ENCODE measurements around the gene PMM2. TPM values are rescaled to one million over a fixed set of nuclear protein-coding genes. Genes with fewer than 3 reads are reported as not detected.

PMM2 gene
- polyA plus RNA-seq, 4 donors, result 19.8 to 26.1 (median 21.2) TPM

- DNase-seq (ENCODE audit: low read depth in 4 of 4, low spot score in 3 of 4), result no peak
Measured at GRCh38 chr16:8848231-8848938, 50.7 kb downstream of the PMM2 start.

GRCh38 chr16:8848939-8849391 lies 51.3 kb downstream of the PMM2 start:
- DNase-seq (ENCODE audit: low read depth in 4 of 4, low spot score in 3 of 4), result no peak

GRCh38 chr16:8849411-8850011 lies 51.9 kb downstream of the PMM2 start:
- DNase-seq (ENCODE audit: low read depth in 4 of 4, low spot score in 3 of 4), result no peak

- no peak for DNase-seq (ENCODE audit: low read depth in 4 of 4, low spot score in 3 of 4)
Measured at GRCh38 chr16:8850279-8850885, 52.7 kb downstream of the PMM2 start.

GRCh38 chr16:8851761-8852403 lies 54.2 kb downstream of the PMM2 start:
- DNase-seq (ENCODE audit: low read depth in 4 of 4, low spot score in 3 of 4), result no peak

- no peak for DNase-seq (ENCODE audit: low read depth in 4 of 4, low spot score in 3 of 4)
Measured at GRCh38 chr16:8852534-8852933, 54.9 kb downstream of the PMM2 start.

- no peak for DNase-seq (ENCODE audit: low read depth in 4 of 4, low spot score in 3 of 4)
Measured at GRCh38 chr16:8853150-8853549, 55.5 kb downstream of the PMM2 start.

- DNase-seq (ENCODE audit: low read depth in 4 of 4, low spot score in 3 of 4), result no peak
Measured at GRCh38 chr16:8853611-8854010, 56.0 kb downstream of the PMM2 start.

GRCh38 chr16:8854298-8854948 lies 56.8 kb downstream of the PMM2 start:
- no peak for DNase-seq (ENCODE audit: low read depth in 4 of 4, low spot score in 3 of 4)

GRCh38 chr16:8855051-8855786 lies 57.6 kb downstream of the PMM2 start:
- no peak for DNase-seq (ENCODE audit: low read depth in 4 of 4, low spot score in 3 of 4)

- no peak for DNase-seq (ENCODE audit: low read depth in 4 of 4, low spot score in 3 of 4)
Measured at GRCh38 chr16:8855972-8856371, 58.3 kb downstream of the PMM2 start.

- no peak for DNase-seq (ENCODE audit: low read depth in 4 of 4, low spot score in 3 of 4)
Measured at GRCh38 chr16:8858994-8859912, 61.6 kb downstream of the PMM2 start.

GRCh38 chr16:8859913-8860881 lies 62.6 kb downstream of the PMM2 start:
- DNase-seq (ENCODE audit: low read depth in 4 of 4, low spot score in 3 of 4), result no peak

GRCh38 chr16:8861563-8862308 lies 64.1 kb downstream of the PMM2 start:
- no peak for DNase-seq (ENCODE audit: low read depth in 4 of 4, low spot score in 3 of 4)

GRCh38 chr16:8862309-8863130 lies 64.9 kb downstream of the PMM2 start:
- DNase-seq (ENCODE audit: low read depth in 4 of 4, low spot score in 3 of 4), result no peak

GRCh38 chr16:8863594-8864424 lies 66.2 kb downstream of the PMM2 start:
- no peak for DNase-seq (ENCODE audit: low read depth in 4 of 4, low spot score in 3 of 4)

Measured in right renal pelvis (tissue), 4 donors.